Astrocyte (in vitro differentiated cells and primary cell): ENCODE results near the gene CYP27B1. TPM values are rescaled to one million over a fixed set of nuclear protein-coding genes. Genes with fewer than 3 reads are reported as not detected.
A peak's percentile ranks its signal among the peaks of the same experiment; 100 is the strongest.

ENCODE experiments used
- DNase-seq: peaks from one replicate; pipeline ENCODE4 v3.0.0-alpha.2; 2010; ENCODE audit warnings: low read depth
- FAIRE-seq: peaks from 2 replicates; lab custom pipeline; 2011; peaks lifted over from hg19 to GRCh38; lab: Jason Lieb, UNC
- H2AFZ ChIP-seq: 2 replicates; pipeline ENCODE4 v1.6.0; 2012; ENCODE audit warnings: low read depth, low read length, inconsistent platforms
- H3K27ac ChIP-seq: 2 replicates; pipeline ENCODE4 v1.5.1; 2011; ENCODE audit warnings: low read depth, low read length, inconsistent platforms
- H3K27me3 ChIP-seq: 2 replicates; pipeline ENCODE4 v1.6.0; 2011; ENCODE audit warnings: low read length, inconsistent platforms; ENCODE audit not compliant: insufficient read depth
- H3K36me3 ChIP-seq: 2 replicates; pipeline ENCODE4 v1.5.1; 2011; ENCODE audit warnings: low read length, inconsistent platforms; ENCODE audit not compliant: insufficient read depth
- H3K4me1 ChIP-seq: 2 replicates; pipeline ENCODE4 v1.5.1; 2011; ENCODE audit warnings: low read length, inconsistent platforms; ENCODE audit not compliant: insufficient read depth
- H3K4me2 ChIP-seq: 2 replicates; pipeline ENCODE4 v1.6.0; 2012; ENCODE audit warnings: low read length, inconsistent platforms
- H3K4me3 ChIP-seq: 2 replicates; pipeline ENCODE4 v1.5.1; 2011; ENCODE audit warnings: low read depth, mild to moderate bottlenecking, low read length, inconsistent platforms; ENCODE audit not compliant: insufficient read depth
- H3K79me2 ChIP-seq: 2 replicates; pipeline ENCODE4 v1.6.0; 2012; ENCODE audit warnings: mild to moderate bottlenecking, low read length, inconsistent platforms; ENCODE audit not compliant: insufficient read depth
- H3K9ac ChIP-seq: 2 replicates; pipeline ENCODE4 v1.6.0; 2012; ENCODE audit warnings: mild to moderate bottlenecking, low read length, inconsistent platforms
- H3K9me3 ChIP-seq: 2 replicates; pipeline ENCODE4 v1.5.1; 2012; ENCODE audit warnings: low read depth, mild to moderate bottlenecking, low read length, inconsistent platforms; ENCODE audit not compliant: insufficient read depth
- H4K20me1 ChIP-seq: 2 replicates; pipeline ENCODE4 v1.6.0; 2012; ENCODE audit warnings: low read length, inconsistent platforms; ENCODE audit not compliant: insufficient read depth
- H3K27ac Mint-ChIP-seq: one replicate; pipeline ENCODE4 v1.8.0; 2021; ENCODE audit warnings: mild to moderate bottlenecking, mixed read lengths; ENCODE audit not compliant: unreplicated experiment
- H3K27me3 Mint-ChIP-seq: one replicate; pipeline ENCODE4 v1.8.0; 2021; ENCODE audit warnings: low read depth, mixed read lengths; ENCODE audit not compliant: unreplicated experiment
- H3K36me3 Mint-ChIP-seq: one replicate; pipeline ENCODE4 v1.8.0; 2021; ENCODE audit warnings: low read depth, mixed read lengths; ENCODE audit not compliant: unreplicated experiment
- H3K4me1 Mint-ChIP-seq: one replicate; pipeline ENCODE4 v1.8.0; 2021; ENCODE audit warnings: low read depth, mixed read lengths; ENCODE audit not compliant: unreplicated experiment
- H3K4me3 Mint-ChIP-seq: one replicate; pipeline ENCODE4 v1.8.0; 2021; ENCODE audit warnings: mild to moderate bottlenecking, moderate library complexity, mixed read lengths; ENCODE audit not compliant: unreplicated experiment
- H3K9me3 Mint-ChIP-seq: one replicate; pipeline ENCODE4 v1.8.0; 2021; ENCODE audit warnings: mild to moderate bottlenecking, mixed read lengths; ENCODE audit not compliant: unreplicated experiment
- EZH2 ChIP-seq: IDR thresholded peaks from 2 replicates; pipeline ENCODE4 v1.6.1; 2012; ENCODE audit warnings: mild to moderate bottlenecking, low read length, inconsistent platforms; ENCODE audit not compliant: insufficient read depth
- total RNA-seq: library from RNA; stranded (reverse); gene quantifications from 2 replicates; pipeline ENCODE4 v1.2.1, GENCODE V29; 2021
- TF ChIP-seq, protein P1 (sequence below): IDR thresholded peaks from 2 replicates; pipeline ENCODE4 v1.5.1; 2011; ENCODE audit warnings: low read depth, mild to moderate bottlenecking, inconsistent platforms, low read length, moderate library complexity; ENCODE audit not compliant: insufficient read depth

Gene CYP27B1
- total RNA-seq, 1 donor from 2014 or later, result 1.5 TPM

DNA sequence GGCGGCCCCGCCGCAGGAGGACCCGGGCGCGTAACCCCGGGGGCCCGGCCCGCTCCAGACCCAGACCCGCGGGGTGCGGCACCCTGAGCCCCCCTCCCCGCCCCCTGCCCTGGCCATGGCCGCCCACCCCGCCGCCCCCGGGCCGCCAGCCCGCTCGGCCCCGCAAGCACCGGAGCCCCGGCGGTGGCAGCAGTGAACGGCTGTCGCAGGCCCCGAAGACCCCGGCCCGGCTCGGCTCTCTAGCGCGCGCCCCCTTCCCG, 11.8 kb downstream of the CYP27B1 start:
- H3K79me2 ChIP-seq, result peaks cover 21% of the 10 kb centered on the region
- peak overlapping the region; percentile 82 for H3K4me2 ChIP-seq
- H3K4me1 Mint-ChIP-seq, result peaks cover 27% of the 10 kb centered on the region
- no peak overlapping the region for H3K27ac ChIP-seq
- H3K4me3 Mint-ChIP-seq, result no peak overlapping the region
- DNase-seq, result no peak
- H3K27me3 ChIP-seq, result peaks cover 11% of the 10 kb centered on the region
- TF ChIP-seq, protein P1, sequence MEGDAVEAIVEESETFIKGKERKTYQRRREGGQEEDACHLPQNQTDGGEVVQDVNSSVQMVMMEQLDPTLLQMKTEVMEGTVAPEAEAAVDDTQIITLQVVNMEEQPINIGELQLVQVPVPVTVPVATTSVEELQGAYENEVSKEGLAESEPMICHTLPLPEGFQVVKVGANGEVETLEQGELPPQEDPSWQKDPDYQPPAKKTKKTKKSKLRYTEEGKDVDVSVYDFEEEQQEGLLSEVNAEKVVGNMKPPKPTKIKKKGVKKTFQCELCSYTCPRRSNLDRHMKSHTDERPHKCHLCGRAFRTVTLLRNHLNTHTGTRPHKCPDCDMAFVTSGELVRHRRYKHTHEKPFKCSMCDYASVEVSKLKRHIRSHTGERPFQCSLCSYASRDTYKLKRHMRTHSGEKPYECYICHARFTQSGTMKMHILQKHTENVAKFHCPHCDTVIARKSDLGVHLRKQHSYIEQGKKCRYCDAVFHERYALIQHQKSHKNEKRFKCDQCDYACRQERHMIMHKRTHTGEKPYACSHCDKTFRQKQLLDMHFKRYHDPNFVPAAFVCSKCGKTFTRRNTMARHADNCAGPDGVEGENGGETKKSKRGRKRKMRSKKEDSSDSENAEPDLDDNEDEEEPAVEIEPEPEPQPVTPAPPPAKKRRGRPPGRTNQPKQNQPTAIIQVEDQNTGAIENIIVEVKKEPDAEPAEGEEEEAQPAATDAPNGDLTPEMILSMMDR, result no peak
- no peak for TF ChIP-seq EZH2
- H3K9me3 ChIP-seq, result no peaks in the 10 kb centered on the region
- H3K9ac ChIP-seq, result no peak overlapping the region
- H3K36me3 Mint-ChIP-seq, result peaks cover 20% of the 10 kb centered on the region
- H3K9me3 Mint-ChIP-seq, result no peaks in the 10 kb centered on the region
- H4K20me1 ChIP-seq, result peaks cover 21% of the 10 kb centered on the region
- peaks cover 21% of the 10 kb centered on the region for H3K4me1 ChIP-seq
- no peak for FAIRE-seq
- no peak overlapping the region for H2AFZ ChIP-seq
- H3K27me3 Mint-ChIP-seq, result peaks cover 4% of the 10 kb centered on the region
- peaks cover 8% of the 10 kb centered on the region for H3K36me3 ChIP-seq
- H3K27ac Mint-ChIP-seq, result no peak overlapping the region
- peak overlapping the region; percentile 31 for H3K4me3 ChIP-seq

DNA sequence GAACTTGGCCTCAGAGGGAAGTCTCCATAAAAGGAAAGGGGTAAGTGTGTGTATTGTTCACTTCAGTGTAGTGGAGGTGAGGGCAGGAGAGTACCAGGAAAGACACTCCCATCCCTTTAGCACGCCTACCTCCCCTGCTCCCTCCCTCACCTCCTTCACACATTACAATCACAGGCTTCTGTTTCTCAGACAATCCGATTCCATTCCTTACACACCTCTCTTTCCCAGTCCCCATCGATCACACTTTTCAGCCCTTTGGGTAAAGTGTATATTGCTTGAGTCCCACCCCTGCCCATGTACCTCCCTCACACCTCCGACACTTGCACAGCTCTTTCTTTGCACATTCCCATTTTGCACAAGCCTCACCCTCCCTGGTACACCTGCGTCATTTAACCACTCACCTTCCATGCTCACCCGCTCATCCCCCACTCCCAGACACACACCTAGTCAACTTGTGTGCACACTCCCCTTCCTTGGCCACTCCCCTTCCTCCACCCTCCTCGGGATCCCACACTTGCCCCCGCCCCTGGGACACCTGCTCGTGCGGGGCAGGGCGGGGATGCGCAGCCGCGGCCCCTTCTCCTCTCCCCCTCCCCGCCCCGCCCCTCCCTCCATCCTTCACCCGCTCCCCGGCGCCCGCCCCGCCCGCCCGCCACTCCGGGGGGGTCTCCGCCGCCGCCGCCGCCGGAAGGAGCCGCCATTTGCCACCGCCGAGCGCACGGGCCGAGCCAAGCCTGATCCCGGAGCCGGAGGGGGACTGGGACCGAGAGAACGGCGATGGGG, 12.3 kb downstream of the CYP27B1 start, which contains the start of gene MARCHF9:
Gene MARCHF9 (plus strand): TSS at position 693 of the 783 bp plus-strand sequence. CDS start 426 bp downstream, outside the sequence.
- Histone ChIP-seq H3K4me3 (peak within 1 kb of the TSS; percentile 50), H3K9ac (peak within 1 kb of the TSS; percentile 41), H3K4me1 (peaks cover 21% of the 10 kb centered on the region), H3K36me3 (peaks cover 10% of the 10 kb centered on the region), H3K4me2 (peak within 1 kb of the TSS; percentile 82), H2AFZ (peak within 1 kb of the TSS; percentile 13), H4K20me1 (peaks cover 16% of the 10 kb centered on the region), H3K27me3 (peaks cover 11% of the 10 kb centered on the region), H3K27ac (no peak within 1 kb of the TSS), H3K79me2 (peaks cover 26% of the 10 kb centered on the region), H3K9me3 (no peaks in the 10 kb centered on the region)
- Mint-ChIP-seq H3K4me3 (peak within 1 kb of the TSS; percentile 87), H3K27me3 (peaks cover 4% of the 10 kb centered on the region), H3K9me3 (no peaks in the 10 kb centered on the region), H3K4me1 (peaks cover 27% of the 10 kb centered on the region), H3K36me3 (peaks cover 20% of the 10 kb centered on the region), H3K27ac (peak within 1 kb of the TSS; percentile 79)
- TF ChIP-seq, protein P1, result no peak
- TF ChIP-seq EZH2, result no peak
- DNase-seq (no peak), FAIRE-seq (no peak)
